Hypothalamus (tissue), 51 donors: Measurements from ENCODE around the gene MPPED2.
A peak's percentile ranks its signal among the peaks of the same experiment; 100 is the strongest.

Experiments
- DNase-seq, 51 donors: peaks; one replicate each; lab custom pipeline; 2025; lab: John Stamatoyannopoulos, UW

MPPED2 gene

GRCh38 chr11:30424321-30424720, 161.8 kb downstream of the MPPED2 start:
- no peak for DNase-seq

- DNase-seq = no peak
Measured at GRCh38 chr11:30423886-30424285, 162.3 kb downstream of the MPPED2 start.

GRCh38 chr11:30423279-30423648, 162.9 kb downstream of the MPPED2 start:
- no peak for DNase-seq

- no peak for DNase-seq
Measured at GRCh38 chr11:30422447-30423278, 163.5 kb downstream of the MPPED2 start.

- DNase-seq = no peak
Measured at GRCh38 chr11:30420233-30420787, 165.8 kb downstream of the MPPED2 start.

GRCh38 chr11:30414806-30415205, 171.3 kb downstream of the MPPED2 start:
- no peak for DNase-seq

- no peak for DNase-seq
Measured at GRCh38 chr11:30414244-30414643, 171.9 kb downstream of the MPPED2 start.

- DNase-seq = no peak
Measured at GRCh38 chr11:30412509-30412908, 173.6 kb downstream of the MPPED2 start.

- no peak for DNase-seq
Measured at GRCh38 chr11:30411383-30411782, 174.8 kb downstream of the MPPED2 start.

GRCh38 chr11:30406978-30407762, 179.0 kb downstream of the MPPED2 start:
- DNase-seq = no peak

GRCh38 chr11:30405385-30405784, 180.8 kb downstream of the MPPED2 start:
- DNase-seq = no peak

- DNase-seq = no peak
Measured at GRCh38 chr11:30404136-30404535, 182.0 kb downstream of the MPPED2 start.

- no peak for DNase-seq
Measured at GRCh38 chr11:30395751-30396150, 190.4 kb downstream of the MPPED2 start.

GRCh38 chr11:30393012-30393411, 193.1 kb downstream of the MPPED2 start:
- DNase-seq = no peak

- peak in 11 of 51 donors; percentile 0 to 41 (median 7) for DNase-seq
Measured at GRCh38 chr11:30392221-30392784, 193.8 kb downstream of the MPPED2 start.

- no peak for DNase-seq
Measured at GRCh38 chr11:30388957-30389356, 197.2 kb downstream of the MPPED2 start.

GRCh38 chr11:30387891-30388861, 198.0 kb downstream of the MPPED2 start:
- DNase-seq = no peak

- DNase-seq = no peak
Measured at GRCh38 chr11:30381879-30382278, 204.3 kb downstream of the MPPED2 start.

- no peak for DNase-seq
Measured at GRCh38 chr11:30380846-30381245, 205.3 kb downstream of the MPPED2 start.

- no peak for DNase-seq
Measured at GRCh38 chr11:30377347-30377746, 208.8 kb downstream of the MPPED2 start.
